ENCODE results near the gene MTCL1.

MTCL1 gene

GRCh38 chr18:8868276-8868675 lies 162.9 kb downstream of the MTCL1 start:
- DNase-seq (ENCODE audit: low read depth), result no peak

- no peak for DNase-seq (ENCODE audit: low read depth)
These were observed 163.5 kb downstream of the MTCL1 start for GRCh38 chr18:8868779-8869415.

GRCh38 chr18:8869696-8870095 lies 164.3 kb downstream of the MTCL1 start:
- DNase-seq (ENCODE audit: low read depth), result no peak

- DNase-seq (ENCODE audit: low read depth), result no peak
These were observed 165.2 kb downstream of the MTCL1 start for GRCh38 chr18:8870528-8870927.

GRCh38 chr18:8871489-8871888 lies 166.1 kb downstream of the MTCL1 start:
- DNase-seq (ENCODE audit: low read depth), result no peak

- no peak for DNase-seq (ENCODE audit: low read depth)
These were observed 169.5 kb downstream of the MTCL1 start for GRCh38 chr18:8874872-8875271.

- DNase-seq (ENCODE audit: low read depth), result no peak
These were observed 171.5 kb downstream of the MTCL1 start for GRCh38 chr18:8876887-8877286.

- DNase-seq (ENCODE audit: low read depth), result no peak
These were observed 175.7 kb downstream of the MTCL1 start for GRCh38 chr18:8881103-8881502.

Measured in activated gamma-delta T cell treated with anti-CD3 and anti-CD28 coated beads, Interleukin-2, amount 50 U/mL, for 16 hours (primary cell).